Smooth muscle cell (in vitro differentiated cells): ENCODE measurements around the gene HFE. TPM values are rescaled to one million over a fixed set of nuclear protein-coding genes. Genes with fewer than 3 reads are reported as not detected.
"Not testable (repeated sequence)": the region's sequence is repeated elsewhere in the genome, so short reads cannot be mapped to it uniquely, and the experiment has no call there.

Experiments used
- DNase-seq: peaks from one replicate; lab custom pipeline; 2025; ENCODE audit not compliant: unreplicated experiment; lab: John Stamatoyannopoulos, UW
- H2AFZ ChIP-seq: fragments of 200-600 bp; sonication (generic); 2 replicates; pipeline ENCODE4 v1.6.0; 2016; ENCODE audit warnings: antibody characterized with exemption, low read depth, mild to moderate bottlenecking
- H3F3A ChIP-seq: fragments of 200-600 bp; sonication (generic); 2 replicates; pipeline ENCODE4 v1.6.0; 2017; ENCODE audit warnings: antibody characterized with exemption, low read depth
- H3K27ac ChIP-seq: fragments of 200-600 bp; sonication (generic); 2 replicates; pipeline ENCODE4 v1.5.1; 2016; ENCODE audit warnings: low read depth, mild to moderate bottlenecking
- H3K27me3 ChIP-seq: fragments of 200-600 bp; sonication (generic); 2 replicates; pipeline ENCODE4 v1.6.1; 2016; ENCODE audit warnings: low read depth, mild to moderate bottlenecking
- H3K36me3 ChIP-seq: fragments of 200-600 bp; sonication (generic); 2 replicates; pipeline ENCODE4 v1.5.1; 2016; ENCODE audit warnings: low read depth
- H3K4me1 ChIP-seq: fragments of 200-600 bp; sonication (generic); 2 replicates; pipeline ENCODE4 v1.5.1; 2016; ENCODE audit warnings: low read depth
- H3K4me2 ChIP-seq: fragments of 200-600 bp; sonication (generic); 2 replicates; pipeline ENCODE4 v1.6.0; 2016; ENCODE audit warnings: mild to moderate bottlenecking
- H3K4me3 ChIP-seq: fragments of 200-600 bp; sonication (generic); 2 replicates; pipeline ENCODE4 v1.5.1; 2016; ENCODE audit warnings: mild to moderate bottlenecking
- H3K79me2 ChIP-seq: fragments of 200-600 bp; sonication (generic); 2 replicates; pipeline ENCODE4 v1.6.0; 2016; ENCODE audit warnings: low read depth, mild to moderate bottlenecking
- H3K9ac ChIP-seq: fragments of 200-600 bp; sonication (generic); 2 replicates; pipeline ENCODE4 v1.6.0; 2016; ENCODE audit warnings: low read depth
- H3K9me3 ChIP-seq: fragments of 200-600 bp; sonication (generic); replicated peaks from 2 replicates; pipeline ENCODE4 v1.5.1; 2016; ENCODE audit warnings: low read depth
- H4K20me1 ChIP-seq: fragments of 200-600 bp; sonication (generic); 2 replicates; pipeline ENCODE4 v1.6.0; 2016; ENCODE audit warnings: low read depth
- CTCF ChIP-seq: fragments of 200-600 bp; sonication (generic); IDR thresholded peaks from 2 replicates; pipeline ENCODE4 v1.5.1; 2017; ENCODE audit warnings: borderline replicate concordance, mild to moderate bottlenecking, antibody characterized with exemption; ENCODE audit not compliant: insufficient read depth, poor library complexity, severe bottlenecking
- WGBS: methylation state at CpG from one replicate; pipeline ENCODE4 v1.1.7; 2016; ENCODE audit warnings: low lambda C conversion rate; 5-methylcytosine and 5-hydroxymethylcytosine counted together
- polyA plus RNA-seq: library from polyadenylated mRNA; unstranded; fragments of >200 nt; fragmentation: Nextera tagmentation; extraction: Ambion mirVana; gene quantifications from 2 replicates; pipeline ENCODE4 v1.2.1, GENCODE V29; 2016
- total RNA-seq: library from RNA; depleted of rRNA; stranded (reverse); fragments of >200 nt; gene quantifications from 2 replicates; pipeline ENCODE4 v1.2.3, GENCODE V29; 2014

HFE gene
- total and polyA plus RNA-seq, 2 experiments from 2014 or later, result 2.1 to 4.9 TPM

GRCh38 chr6:26057899-26058298 is 29.3 kb upstream of the HFE start:
- no peak for TF ChIP-seq CTCF
- Histone ChIP-seq H3F3A (peaks cover 9% of the 10 kb centered on the region), H3K4me3 (no peak overlapping the region), H3K79me2 (no peaks in the 10 kb centered on the region), H3K9me3 (no peaks in the 10 kb centered on the region), H4K20me1 (no peaks in the 10 kb centered on the region), H3K27ac (no peak overlapping the region), H3K9ac (no peak overlapping the region), H2AFZ (peak overlapping the region; percentile 94), H3K27me3 (no peaks in the 10 kb centered on the region), H3K4me1 (peaks cover 22% of the 10 kb centered on the region), H3K36me3 (no peaks in the 10 kb centered on the region), H3K4me2 (no peak overlapping the region)
- DNase-seq, result no peak
- WGBS, result 99% methylated on average over 3 of the region's 3 CpGs

DNA sequence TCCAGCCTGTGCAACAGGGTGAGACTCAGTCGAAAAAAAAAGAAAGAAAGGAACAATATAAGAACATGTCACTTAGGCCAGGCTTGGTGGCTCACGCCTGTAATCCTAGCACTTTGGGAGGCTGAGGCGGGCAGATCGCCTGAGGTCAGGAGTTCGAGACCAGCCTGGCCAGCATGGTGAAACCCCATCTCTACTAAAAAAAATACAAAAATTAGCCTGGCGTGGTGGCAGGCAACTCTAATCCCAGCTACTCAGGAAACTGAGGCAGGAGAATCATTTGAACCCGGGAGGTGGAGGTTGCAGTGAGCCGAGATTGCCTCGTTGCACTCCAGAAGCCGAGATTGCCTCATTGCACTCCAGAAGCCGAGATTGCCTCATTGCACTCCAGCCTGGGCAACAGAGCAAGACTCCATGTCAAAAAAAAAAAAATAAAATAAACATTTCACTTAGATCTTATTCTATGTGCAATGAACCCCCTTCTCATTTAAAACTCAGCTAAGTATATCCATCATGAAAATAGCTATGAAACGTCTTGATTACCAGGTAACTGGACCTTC is 28.7 kb upstream of the HFE start:
- not testable (repeated sequence) for H3K4me2 ChIP-seq, H3K9ac ChIP-seq, H3K79me2 ChIP-seq, H3K4me3 ChIP-seq, H3K27ac ChIP-seq, H3K27me3 ChIP-seq, DNase-seq, H3F3A ChIP-seq, H3K36me3 ChIP-seq, H2AFZ ChIP-seq, H3K9me3 ChIP-seq, H4K20me1 ChIP-seq
- H3K4me1 ChIP-seq, result peaks cover 22% of the 10 kb centered on the region
- WGBS, result 96% methylated on average over 12 of the region's 12 CpGs

- Histone ChIP-seq H2AFZ (no peak overlapping the region), H3K27me3 (no peaks in the 10 kb centered on the region), H3K4me3 (no peak overlapping the region), H3K9ac (no peak overlapping the region), H3K9me3 (no peaks in the 10 kb centered on the region), H3F3A (no peaks in the 10 kb centered on the region), H3K79me2 (no peaks in the 10 kb centered on the region), H3K36me3 (no peaks in the 10 kb centered on the region), H3K4me2 (no peak overlapping the region), H3K4me1 (peaks cover 15% of the 10 kb centered on the region), H4K20me1 (no peaks in the 10 kb centered on the region), H3K27ac (no peak overlapping the region)
- no peak for TF ChIP-seq CTCF
- DNase-seq, result no peak
- WGBS, result 98% methylated on average over 4 of the region's 4 CpGs
Observed at GRCh38 chr6:26059941-26060340, 27.3 kb upstream of the HFE start.

DNA sequence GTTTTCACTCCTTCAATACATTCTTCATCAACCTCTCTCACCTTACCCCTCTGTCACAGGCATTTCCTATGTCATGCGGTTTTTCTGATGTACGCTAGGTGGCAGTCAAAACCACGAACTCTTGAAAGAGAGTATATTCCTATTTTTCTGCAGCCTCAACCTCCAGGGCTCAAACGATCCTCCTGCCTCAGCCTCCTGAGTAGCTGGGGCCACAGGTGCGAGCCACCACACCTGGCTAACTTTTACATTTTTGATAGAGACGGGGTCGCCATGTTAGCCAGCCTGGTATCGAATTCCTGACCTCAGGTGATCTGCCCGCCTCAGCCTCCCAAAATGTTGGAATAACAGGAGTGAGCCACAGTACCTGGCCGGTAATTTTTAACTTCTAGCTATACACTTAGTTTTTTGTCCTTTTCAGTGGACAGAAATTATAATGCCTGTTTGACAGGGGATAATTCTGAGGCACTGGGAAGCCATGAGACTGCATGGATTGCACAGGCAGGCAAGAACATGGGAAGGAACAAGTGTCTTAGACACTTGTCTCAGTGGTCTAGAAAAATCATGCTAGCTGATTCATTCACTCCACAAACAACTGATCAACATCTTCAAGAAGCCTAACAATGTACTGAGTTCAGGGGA is 22.5 kb upstream of the HFE start:
- Histone ChIP-seq H3K36me3 (no peaks in the 10 kb centered on the region), H3F3A (no peaks in the 10 kb centered on the region), H3K9me3 (no peaks in the 10 kb centered on the region), H4K20me1 (no peaks in the 10 kb centered on the region), H3K27ac (no peak overlapping the region), H3K4me2 (no peak overlapping the region), H3K79me2 (no peaks in the 10 kb centered on the region), H2AFZ (no peak overlapping the region), H3K27me3 (no peaks in the 10 kb centered on the region), H3K9ac (no peak overlapping the region), H3K4me3 (no peak overlapping the region), H3K4me1 (peaks cover 7% of the 10 kb centered on the region)
- no peak for DNase-seq
- 31% methylated on average over 10 of the region's 10 CpGs for WGBS
- TF ChIP-seq CTCF, result peak; percentile 68
